Smooth muscle cell (in vitro differentiated cells): ENCODE measurements around the gene BRSK1. TPM values are rescaled to one million over a fixed set of nuclear protein-coding genes. Genes with fewer than 3 reads are reported as not detected.

Experiments used
- DNase-seq: peaks from one replicate; lab custom pipeline; 2025; ENCODE audit not compliant: unreplicated experiment; lab: John Stamatoyannopoulos, UW
- H2AFZ ChIP-seq: fragments of 200-600 bp; sonication (generic); 2 replicates; pipeline ENCODE4 v1.6.0; 2016; ENCODE audit warnings: antibody characterized with exemption, low read depth, mild to moderate bottlenecking
- H3F3A ChIP-seq: fragments of 200-600 bp; sonication (generic); 2 replicates; pipeline ENCODE4 v1.6.0; 2017; ENCODE audit warnings: antibody characterized with exemption, low read depth
- H3K27ac ChIP-seq: fragments of 200-600 bp; sonication (generic); 2 replicates; pipeline ENCODE4 v1.5.1; 2016; ENCODE audit warnings: low read depth, mild to moderate bottlenecking
- H3K27me3 ChIP-seq: fragments of 200-600 bp; sonication (generic); 2 replicates; pipeline ENCODE4 v1.6.1; 2016; ENCODE audit warnings: low read depth, mild to moderate bottlenecking
- H3K36me3 ChIP-seq: fragments of 200-600 bp; sonication (generic); 2 replicates; pipeline ENCODE4 v1.5.1; 2016; ENCODE audit warnings: low read depth
- H3K4me1 ChIP-seq: fragments of 200-600 bp; sonication (generic); 2 replicates; pipeline ENCODE4 v1.5.1; 2016; ENCODE audit warnings: low read depth
- H3K4me2 ChIP-seq: fragments of 200-600 bp; sonication (generic); 2 replicates; pipeline ENCODE4 v1.6.0; 2016; ENCODE audit warnings: mild to moderate bottlenecking
- H3K4me3 ChIP-seq: fragments of 200-600 bp; sonication (generic); 2 replicates; pipeline ENCODE4 v1.5.1; 2016; ENCODE audit warnings: mild to moderate bottlenecking
- H3K79me2 ChIP-seq: fragments of 200-600 bp; sonication (generic); 2 replicates; pipeline ENCODE4 v1.6.0; 2016; ENCODE audit warnings: low read depth, mild to moderate bottlenecking
- H3K9ac ChIP-seq: fragments of 200-600 bp; sonication (generic); 2 replicates; pipeline ENCODE4 v1.6.0; 2016; ENCODE audit warnings: low read depth
- H3K9me3 ChIP-seq: fragments of 200-600 bp; sonication (generic); replicated peaks from 2 replicates; pipeline ENCODE4 v1.5.1; 2016; ENCODE audit warnings: low read depth
- H4K20me1 ChIP-seq: fragments of 200-600 bp; sonication (generic); 2 replicates; pipeline ENCODE4 v1.6.0; 2016; ENCODE audit warnings: low read depth
- WGBS: methylation state at CpG from one replicate; pipeline ENCODE4 v1.1.7; 2016; ENCODE audit warnings: low lambda C conversion rate; 5-methylcytosine and 5-hydroxymethylcytosine counted together
- polyA plus RNA-seq: library from polyadenylated mRNA; unstranded; fragments of >200 nt; fragmentation: Nextera tagmentation; extraction: Ambion mirVana; gene quantifications from 2 replicates; pipeline ENCODE4 v1.2.1, GENCODE V29; 2016
- total RNA-seq: library from RNA; depleted of rRNA; stranded (reverse); fragments of >200 nt; gene quantifications from 2 replicates; pipeline ENCODE4 v1.2.3, GENCODE V29; 2014
- TF ChIP-seq, protein P1 (sequence below): fragments of 200-600 bp; sonication (generic); IDR thresholded peaks from 2 replicates; pipeline ENCODE4 v1.5.1; 2017; ENCODE audit warnings: borderline replicate concordance, mild to moderate bottlenecking, antibody characterized with exemption; ENCODE audit not compliant: insufficient read depth, poor library complexity, severe bottlenecking

The BRSK1 gene
- total and polyA plus RNA-seq, 2 experiments from 2014 or later: 3.0 to 5.0 TPM

DNA sequence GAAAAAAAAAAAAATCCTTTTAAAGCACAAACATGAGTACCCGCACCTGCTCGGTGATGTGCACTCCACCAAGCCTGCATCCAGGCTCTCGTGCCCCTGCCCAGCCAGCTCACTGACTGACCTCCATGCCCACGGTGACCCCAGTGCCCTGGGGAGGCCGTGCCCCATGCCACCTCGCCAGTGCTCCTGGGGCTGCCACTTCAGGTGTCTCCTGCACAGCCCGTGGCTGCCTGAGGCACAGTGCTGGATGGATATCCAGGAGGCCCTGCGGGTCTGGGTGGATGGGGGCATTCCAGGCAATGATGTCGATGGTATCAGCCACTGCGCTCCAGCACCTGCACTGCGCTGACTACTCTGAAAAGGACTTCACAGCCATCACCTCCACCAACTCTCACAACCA, 34.0 kb upstream of the BRSK1 start:
- no peaks in the 10 kb centered on the region for H3K27me3 ChIP-seq
- H4K20me1 ChIP-seq: peaks cover 93% of the 10 kb centered on the region
- DNase-seq: no peak
- H3K9ac ChIP-seq: no peak overlapping the region
- no peak overlapping the region for H3K4me3 ChIP-seq
- H3K36me3 ChIP-seq: no peaks in the 10 kb centered on the region
- H2AFZ ChIP-seq: no peak overlapping the region
- H3K79me2 ChIP-seq: peaks cover 82% of the 10 kb centered on the region
- no peaks in the 10 kb centered on the region for H3F3A ChIP-seq
- no peak overlapping the region for H3K4me2 ChIP-seq
- H3K9me3 ChIP-seq: no peaks in the 10 kb centered on the region
- WGBS: 95% methylated on average over 11 of the region's 11 CpGs
- TF ChIP-seq, protein P1, sequence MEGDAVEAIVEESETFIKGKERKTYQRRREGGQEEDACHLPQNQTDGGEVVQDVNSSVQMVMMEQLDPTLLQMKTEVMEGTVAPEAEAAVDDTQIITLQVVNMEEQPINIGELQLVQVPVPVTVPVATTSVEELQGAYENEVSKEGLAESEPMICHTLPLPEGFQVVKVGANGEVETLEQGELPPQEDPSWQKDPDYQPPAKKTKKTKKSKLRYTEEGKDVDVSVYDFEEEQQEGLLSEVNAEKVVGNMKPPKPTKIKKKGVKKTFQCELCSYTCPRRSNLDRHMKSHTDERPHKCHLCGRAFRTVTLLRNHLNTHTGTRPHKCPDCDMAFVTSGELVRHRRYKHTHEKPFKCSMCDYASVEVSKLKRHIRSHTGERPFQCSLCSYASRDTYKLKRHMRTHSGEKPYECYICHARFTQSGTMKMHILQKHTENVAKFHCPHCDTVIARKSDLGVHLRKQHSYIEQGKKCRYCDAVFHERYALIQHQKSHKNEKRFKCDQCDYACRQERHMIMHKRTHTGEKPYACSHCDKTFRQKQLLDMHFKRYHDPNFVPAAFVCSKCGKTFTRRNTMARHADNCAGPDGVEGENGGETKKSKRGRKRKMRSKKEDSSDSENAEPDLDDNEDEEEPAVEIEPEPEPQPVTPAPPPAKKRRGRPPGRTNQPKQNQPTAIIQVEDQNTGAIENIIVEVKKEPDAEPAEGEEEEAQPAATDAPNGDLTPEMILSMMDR: no peak
- H3K27ac ChIP-seq: no peak overlapping the region
- no peaks in the 10 kb centered on the region for H3K4me1 ChIP-seq

DNA sequence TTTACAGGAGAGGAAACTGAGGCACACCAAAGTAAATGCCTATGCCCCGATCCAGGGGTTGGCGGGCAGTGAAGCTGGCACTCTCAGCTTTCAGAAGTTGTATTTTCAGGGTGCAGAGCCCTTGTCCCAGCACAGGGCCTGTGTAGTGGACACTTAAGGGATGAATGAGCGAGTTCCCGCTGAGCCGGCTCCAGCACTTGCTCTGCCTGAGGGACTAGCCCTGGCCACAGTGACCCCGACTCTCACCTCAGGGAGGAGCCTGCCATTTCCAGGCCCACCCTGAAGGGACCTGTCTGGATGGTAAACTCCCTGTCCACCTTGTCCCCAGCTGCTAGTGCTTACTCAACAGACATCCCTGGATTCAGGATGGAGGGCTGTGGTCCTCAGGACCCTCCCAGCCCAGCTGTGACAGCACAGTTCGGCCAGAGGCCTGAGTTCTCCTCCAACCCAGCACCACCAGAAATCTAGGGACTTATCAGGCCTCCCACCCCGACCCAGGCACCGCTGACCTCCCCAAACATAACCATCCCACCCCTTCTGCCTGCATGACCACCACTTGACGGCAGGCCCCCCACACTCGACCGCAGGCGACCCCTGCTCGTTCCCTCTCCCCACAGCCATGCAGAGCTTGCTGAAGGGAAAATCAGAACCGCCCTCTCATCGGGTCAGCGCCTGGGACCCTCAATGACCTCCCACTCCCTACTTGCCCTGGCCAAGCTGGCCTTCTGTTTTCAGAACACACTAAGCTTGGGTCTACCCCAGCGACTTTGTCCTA, 33.3 kb upstream of the BRSK1 start:
- no peak overlapping the region for H2AFZ ChIP-seq
- no peak overlapping the region for H3K9ac ChIP-seq
- peaks cover 88% of the 10 kb centered on the region for H3K79me2 ChIP-seq
- no peak overlapping the region for H3K27ac ChIP-seq
- H3K4me3 ChIP-seq: no peak overlapping the region
- H3K36me3 ChIP-seq: no peaks in the 10 kb centered on the region
- TF ChIP-seq, protein P1: no peak
- peaks cover 99% of the 10 kb centered on the region for H4K20me1 ChIP-seq
- DNase-seq: no peak
- no peaks in the 10 kb centered on the region for H3K9me3 ChIP-seq
- H3F3A ChIP-seq: no peaks in the 10 kb centered on the region
- 93% methylated on average over 16 of the region's 18 CpGs for WGBS
- H3K4me2 ChIP-seq: no peak overlapping the region
- no peaks in the 10 kb centered on the region for H3K27me3 ChIP-seq
- no peaks in the 10 kb centered on the region for H3K4me1 ChIP-seq

DNA sequence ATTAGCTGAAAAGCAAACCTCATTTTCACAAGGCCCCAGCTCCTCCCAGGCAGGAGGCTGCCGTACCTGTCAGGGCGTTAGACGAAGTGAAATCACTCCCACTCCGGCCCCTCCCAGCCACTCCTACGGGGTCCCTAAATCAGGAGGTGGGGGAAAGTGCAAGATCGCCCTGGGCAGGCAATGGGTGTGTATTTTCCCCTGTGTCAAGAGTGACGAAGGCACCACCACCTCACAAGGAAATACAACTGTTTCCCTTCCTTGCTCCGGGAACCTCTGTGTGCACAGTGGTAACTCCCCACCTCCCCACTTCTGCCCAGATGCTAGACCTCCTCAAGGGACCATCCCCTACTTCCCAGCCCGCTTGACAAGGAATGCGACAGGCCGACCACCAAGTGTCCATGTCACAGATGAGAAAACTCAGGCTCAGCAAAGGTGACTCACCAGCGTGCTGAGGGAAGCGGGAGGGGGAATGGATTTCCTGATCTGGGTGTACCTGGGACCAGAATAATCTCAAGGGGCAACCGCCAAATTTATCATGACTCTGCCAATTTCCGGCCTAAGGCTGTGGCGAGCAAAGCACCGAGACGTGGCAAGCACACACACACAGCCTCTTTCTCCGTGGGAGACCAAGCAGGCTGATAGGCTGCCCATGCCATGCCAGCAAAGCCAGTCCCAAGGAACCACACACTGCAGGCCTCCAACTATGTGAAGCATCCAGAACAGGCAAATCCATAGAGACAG, 32.3 kb upstream of the BRSK1 start:
- Histone ChIP-seq H3K4me2 (no peak overlapping the region), H4K20me1 (peaks cover 100% of the 10 kb centered on the region), H3K9ac (no peak overlapping the region), H3K9me3 (no peaks in the 10 kb centered on the region), H3K27me3 (no peaks in the 10 kb centered on the region), H3K27ac (no peak overlapping the region), H3F3A (no peaks in the 10 kb centered on the region), H2AFZ (no peak overlapping the region), H3K4me1 (peaks cover 8% of the 10 kb centered on the region), H3K79me2 (peaks cover 91% of the 10 kb centered on the region), H3K36me3 (no peaks in the 10 kb centered on the region), H3K4me3 (no peak overlapping the region)
- DNase-seq: no peak
- TF ChIP-seq, protein P1: no peak
- 82% methylated on average over 19 of the region's 19 CpGs for WGBS
